ENCODE measurements around the gene RBP2.
"Not testable (repeated sequence)": the region's sequence is repeated elsewhere in the genome, so short reads cannot be mapped to it uniquely, and the experiment has no call there.

RBP2 gene

GRCh38 chr3:139443186-139443585 lies 33.1 kb downstream of the RBP2 start:
- no peak for DNase-seq (ENCODE audit: low read depth, low spot score)

GRCh38 chr3:139441656-139442055 lies 34.7 kb downstream of the RBP2 start:
- DNase-seq (ENCODE audit: low read depth, low spot score) = no peak

DNA sequence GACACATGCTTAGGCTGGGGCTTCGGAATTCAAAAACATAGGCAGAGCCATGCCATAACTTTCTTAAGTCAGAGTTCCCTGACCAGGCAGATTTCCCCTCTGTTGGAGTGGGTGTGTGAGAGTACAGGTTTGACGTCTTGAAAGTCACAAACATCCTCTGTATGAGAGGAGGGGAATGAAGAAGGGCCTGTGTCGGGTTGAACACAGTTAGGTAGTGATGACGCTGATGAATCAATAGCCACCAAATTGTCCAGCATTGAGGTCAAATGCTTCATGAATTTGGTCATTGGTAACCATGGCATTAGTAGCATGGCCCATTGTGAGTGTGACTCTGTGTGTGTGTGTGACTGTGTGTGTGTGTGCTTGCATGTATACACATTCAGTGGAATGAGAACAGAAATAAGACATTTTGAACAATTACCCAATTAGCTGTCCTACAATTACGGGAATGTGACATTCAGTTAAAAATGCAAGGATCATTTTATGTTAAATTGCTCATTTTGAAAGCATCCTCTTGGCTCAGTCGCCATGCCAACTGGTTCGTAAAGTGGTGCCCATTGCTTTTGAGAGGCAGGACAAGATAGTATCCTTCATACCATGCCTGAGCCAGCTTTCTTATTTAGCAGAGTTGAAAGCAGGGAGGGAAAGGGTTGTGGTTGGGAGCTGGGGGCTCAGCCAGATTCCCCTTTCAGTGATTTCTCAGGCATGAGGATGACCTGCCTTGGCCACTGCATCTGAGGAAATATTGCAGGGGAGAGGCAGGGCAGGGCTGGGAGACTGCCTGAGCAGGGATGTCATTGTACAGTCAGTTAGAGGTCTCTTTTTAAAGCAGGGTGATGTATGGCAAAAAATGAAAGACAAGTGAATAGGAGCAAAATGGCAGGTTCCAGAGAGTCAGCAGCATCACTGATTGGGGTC lies 35.4 kb downstream of the RBP2 start:
- DNase-seq (ENCODE audit: low read depth, low spot score) = no peak

- DNase-seq (ENCODE audit: low read depth, low spot score) = no peak
Observed at GRCh38 chr3:139439278-139439677, 37.0 kb downstream of the RBP2 start.

GRCh38 chr3:139434764-139435307 lies 41.5 kb downstream of the RBP2 start:
- DNase-seq (ENCODE audit: low read depth, low spot score) = no peak

DNA sequence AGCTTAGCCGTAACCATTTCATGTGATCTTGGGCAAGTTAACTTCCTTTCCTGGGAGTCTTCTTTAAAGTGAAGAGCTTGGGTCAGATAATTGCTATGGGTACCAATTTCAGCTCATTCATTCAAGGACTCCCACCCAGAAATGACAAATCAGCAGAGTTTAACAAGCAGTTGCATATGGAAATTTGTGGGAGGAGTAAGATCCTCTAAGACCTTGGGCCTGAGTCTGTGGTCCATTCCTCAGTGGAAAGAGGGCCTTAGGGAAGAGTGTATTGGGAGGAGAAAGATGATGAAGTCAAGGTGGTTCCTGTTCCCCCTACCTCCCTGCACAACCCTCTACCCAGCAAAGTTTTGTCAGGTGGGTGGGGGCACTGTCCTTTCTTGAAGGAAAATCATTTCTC lies 42.1 kb downstream of the RBP2 start:
- DNase-seq (ENCODE audit: low read depth, low spot score) = no peak

DNA sequence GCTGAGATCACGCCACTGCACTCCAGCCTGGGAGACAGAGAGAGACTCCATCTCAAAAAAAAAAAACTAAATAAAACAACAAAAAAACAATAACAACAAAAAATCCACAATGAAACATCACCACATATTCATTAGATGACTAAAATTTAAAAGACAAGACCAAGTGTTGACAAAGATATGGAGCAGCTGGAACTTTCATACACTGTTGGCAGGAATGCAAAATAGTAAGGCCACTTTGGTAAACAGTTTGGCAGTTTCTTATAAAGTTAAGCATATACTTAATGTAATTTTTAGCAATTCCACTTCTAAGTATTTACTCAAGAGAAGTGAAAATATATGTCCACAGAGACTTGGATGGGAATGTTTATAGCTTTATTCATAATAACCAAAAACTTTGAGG lies 43.2 kb downstream of the RBP2 start:
- DNase-seq (ENCODE audit: low read depth, low spot score) = no peak

- no peak for DNase-seq (ENCODE audit: low read depth, low spot score)
Observed at GRCh38 chr3:139430493-139430892, 45.8 kb downstream of the RBP2 start.

GRCh38 chr3:139427283-139428060 lies 48.8 kb downstream of the RBP2 start:
- no peak for DNase-seq (ENCODE audit: low read depth, low spot score)

DNA sequence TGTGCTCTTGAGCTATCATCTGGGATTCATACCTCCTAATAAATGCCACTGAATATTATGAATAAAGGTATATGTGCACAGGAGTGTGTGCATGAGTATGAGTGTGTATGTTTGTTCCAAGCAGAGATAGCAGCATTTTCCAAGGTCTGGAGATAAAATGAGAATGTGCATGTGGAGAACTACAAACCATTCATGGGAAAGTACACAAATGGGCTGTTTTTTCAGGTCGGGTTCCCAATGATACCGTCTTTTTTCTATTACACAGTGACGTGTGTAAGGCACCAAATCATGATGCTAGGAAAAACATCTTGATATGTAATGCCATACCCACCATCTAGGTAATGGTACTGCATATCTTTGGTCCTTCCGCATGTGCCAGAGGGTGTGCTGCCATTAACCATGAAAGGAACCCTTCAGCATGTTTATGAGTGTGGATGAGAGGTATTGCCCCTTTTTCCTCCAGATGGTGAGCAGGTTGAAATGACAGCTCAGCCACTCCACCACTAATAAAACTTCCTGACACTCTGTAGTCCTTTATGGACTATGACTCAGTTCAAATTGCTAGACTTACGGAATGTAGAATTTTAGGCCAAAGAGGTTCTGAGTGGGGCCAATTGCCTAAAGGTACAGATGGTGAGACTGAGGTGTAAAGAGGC lies 50.4 kb downstream of the RBP2 start:
- no peak for DNase-seq (ENCODE audit: low read depth, low spot score)

- no peak for DNase-seq (ENCODE audit: low read depth, low spot score)
Observed at GRCh38 chr3:139423232-139423631, 53.1 kb downstream of the RBP2 start.

GRCh38 chr3:139421460-139421859 lies 54.9 kb downstream of the RBP2 start:
- no peak for DNase-seq (ENCODE audit: low read depth, low spot score)

DNA sequence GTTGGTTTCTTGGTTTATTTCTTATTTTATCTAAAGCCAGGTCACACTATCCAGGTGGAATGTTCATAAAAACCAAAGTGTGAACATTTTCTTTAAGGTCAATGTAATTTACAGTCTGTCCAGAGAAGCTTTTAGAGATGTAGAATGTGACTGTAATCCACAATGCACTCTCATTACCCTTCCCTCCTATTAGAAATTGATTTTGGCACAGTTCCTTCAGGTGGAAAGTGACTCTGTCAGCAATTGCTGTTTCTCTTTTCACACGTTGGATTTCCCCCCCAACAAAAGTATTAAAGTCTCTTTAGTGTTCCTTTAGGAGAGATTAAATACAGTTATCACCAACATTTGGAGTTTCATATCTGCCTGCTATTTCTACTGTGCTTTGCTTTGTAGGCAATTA lies 55.3 kb downstream of the RBP2 start:
- no peak for DNase-seq (ENCODE audit: low read depth, low spot score)

- DNase-seq (ENCODE audit: low read depth, low spot score) = no peak
Observed at GRCh38 chr3:139418144-139418543, 58.2 kb downstream of the RBP2 start.

DNA sequence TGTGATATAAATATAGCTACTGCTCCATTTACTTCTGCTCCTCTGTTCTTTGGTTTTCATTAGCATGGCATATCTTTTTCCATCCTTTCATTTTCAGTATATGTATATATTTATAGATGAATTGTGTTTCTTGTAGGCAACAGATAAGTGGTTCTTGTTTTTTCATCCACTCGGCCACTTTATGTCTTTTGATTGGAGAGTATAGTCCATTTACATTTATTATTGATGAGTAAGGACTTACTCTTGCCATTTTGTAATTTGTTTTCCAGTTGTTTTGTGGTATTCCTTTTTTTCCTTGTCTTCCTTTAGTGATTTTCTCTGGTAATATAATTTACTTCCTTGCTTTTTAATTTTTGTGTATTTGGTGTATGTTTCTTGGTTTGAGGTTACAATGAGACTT lies 60.0 kb downstream of the RBP2 start:
- DNase-seq (ENCODE audit: low read depth, low spot score) = no peak

GRCh38 chr3:139414608-139415224 lies 61.6 kb downstream of the RBP2 start:
- no peak for DNase-seq (ENCODE audit: low read depth, low spot score)

DNA sequence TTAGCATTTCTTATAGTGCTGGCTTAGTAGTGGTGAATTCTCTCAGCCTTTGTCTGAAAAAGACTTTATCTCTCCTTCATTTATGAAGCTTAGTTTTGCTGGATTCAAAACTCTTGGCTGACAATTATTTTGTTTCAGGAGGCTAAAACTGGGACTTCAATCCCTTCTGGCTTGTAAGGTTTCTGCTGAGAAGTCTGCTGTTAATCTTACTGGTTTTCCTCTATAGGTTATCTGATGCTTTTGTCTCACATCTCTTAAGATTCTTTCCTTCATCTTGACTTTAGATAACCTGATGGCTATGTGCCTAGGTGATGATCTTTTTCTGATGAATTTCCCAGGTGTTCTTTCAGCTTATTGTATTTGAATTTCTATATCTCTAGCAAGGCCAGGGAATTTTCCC lies 63.4 kb downstream of the RBP2 start:
- DNase-seq (ENCODE audit: low read depth, low spot score) = not testable (repeated sequence)

Measured in activated naive CD8-positive, alpha-beta T cell treated with anti-CD3 and anti-CD28 coated beads, Interleukin-2, amount 50 U/mL, for 16 hours (primary cell).